H1 (cell line): ENCODE data around the gene EPX. TPM values are rescaled to one million over a fixed set of nuclear protein-coding genes. Genes with fewer than 3 reads are reported as not detected.

Experiments used
- CTCF ChIA-PET: fragments of 300-600 bp; sonication (Branson Sonifier 250); formaldehyde crosslinking; loops from one replicate; lab custom pipeline; 2021; ENCODE audit not compliant: partially characterized antibody; lab: Charles Lee
- POLR2A ChIA-PET: fragments of 300-600 bp; sonication (Branson Sonifier 250); formaldehyde crosslinking; loops from one replicate; lab custom pipeline; 2021; ENCODE audit warnings: inconsistent platforms; ENCODE audit not compliant: partially characterized antibody; lab: Charles Lee
- DNase-seq, 2 experiments: peaks; one replicate each; pipeline versions ENCODE4 v3.0.0 to v3.0.0-alpha.2; 2010 to 2022; ENCODE audit warnings: low spot score in 2 of 2, low read depth in 1 of 2, mixed read lengths in 1 of 2
- FAIRE-seq: peaks from 2 replicates; lab custom pipeline; 2011; peaks lifted over from hg19 to GRCh38; lab: Jason Lieb, UNC
- H2AFZ ChIP-seq: 2 replicates; pipeline ENCODE4 v1.8.1; 2012; ENCODE audit warnings: low read length, inconsistent platforms
- H2AK5ac ChIP-seq: 2 replicates; pipeline ENCODE4 v1.6.1; 2013; ENCODE audit warnings: low read depth, low read length
- H2BK120ac ChIP-seq: replicated peaks from 2 replicates; pipeline ENCODE3; 2013; ENCODE audit warnings: low read depth, low read length, inconsistent platforms
- H2BK12ac ChIP-seq: 2 replicates; pipeline ENCODE4 v1.6.1; 2013; ENCODE audit warnings: low read depth, low read length
- H2BK15ac ChIP-seq: 2 replicates; pipeline ENCODE4 v1.6.1; 2013; ENCODE audit warnings: low read length
- H2BK20ac ChIP-seq: 2 replicates; pipeline ENCODE4 v1.6.1; 2013; ENCODE audit warnings: low read length
- H2BK5ac ChIP-seq: 2 replicates; pipeline ENCODE4 v1.6.1; 2013; ENCODE audit warnings: low read depth, low read length
- H3K14ac ChIP-seq: 2 replicates; pipeline ENCODE4 v1.6.1; 2013; ENCODE audit warnings: inconsistent platforms; ENCODE audit not compliant: insufficient read length
- H3K18ac ChIP-seq: 2 replicates; pipeline ENCODE4 v1.6.1; 2013; ENCODE audit warnings: low read length; ENCODE audit errors: extremely low read depth
- H3K23ac ChIP-seq: 2 replicates; pipeline ENCODE4 v1.6.1; 2013; ENCODE audit warnings: inconsistent platforms; ENCODE audit not compliant: insufficient read length
- H3K23me2 ChIP-seq: 2 replicates; pipeline ENCODE4 v1.6.1; 2013; ENCODE audit warnings: low read depth, low read length
- H3K27ac ChIP-seq: 2 replicates; pipeline ENCODE4 v1.6.1; 2011; ENCODE audit warnings: low read depth, low read length, inconsistent platforms
- H3K27me3 ChIP-seq, 4 experiments: replicated peaks in 1 of 4; 1 replicate in 1 of 4; 2 replicates in 3 of 4; pipeline versions ENCODE4 v1.6.1 to v1.8.1; 2011 to 2013; ENCODE audit warnings: low read length in 3 of 4, mild to moderate bottlenecking in 3 of 4, inconsistent platforms in 2 of 4, mixed read lengths in 2 of 4, moderate library complexity in 1 of 4; ENCODE audit not compliant: control insufficient read depth in 3 of 4, insufficient read depth in 3 of 4; ENCODE audit errors: extremely low read depth in 1 of 4
- H3K36me3 ChIP-seq, 4 experiments: 2 replicates each; pipeline versions ENCODE4 v1.6.1 to v1.8.1; 2011 to 2013; ENCODE audit warnings: mild to moderate bottlenecking in 4 of 4, low read length in 3 of 4, moderate library complexity in 2 of 4, control low read depth in 1 of 4, inconsistent platforms in 1 of 4; ENCODE audit not compliant: insufficient read depth in 4 of 4, control insufficient read depth in 2 of 4
- H3K4ac ChIP-seq: replicated peaks from 2 replicates; pipeline ENCODE3; 2013; ENCODE audit warnings: low read length, low read depth, mixed read lengths, inconsistent platforms; ENCODE audit not compliant: insufficient read length
- H3K4me1 ChIP-seq, 4 experiments: replicated peaks in 1 of 4; 1 replicate in 1 of 4; 2 replicates in 3 of 4; pipeline versions ENCODE4 v1.6.1 to v1.8.1; 2011 to 2013; ENCODE audit warnings: low read length in 3 of 4, inconsistent platforms in 2 of 4, mixed read lengths in 1 of 4; ENCODE audit not compliant: insufficient read depth in 4 of 4, control insufficient read depth in 3 of 4
- H3K4me2 ChIP-seq, 2 experiments: 2 replicates each; pipeline versions ENCODE4 v1.6.1 to v1.8.1; 2011 to 2013; ENCODE audit warnings: low read depth in 2 of 2, low read length in 2 of 2, control low read depth in 1 of 2, inconsistent platforms in 1 of 2, mild to moderate bottlenecking in 1 of 2; ENCODE audit not compliant: insufficient read depth in 1 of 2
- H3K4me3 ChIP-seq, 4 experiments: fragments of 200-600, 300-600 bp in 1 of 4; sonication (generic), shearing (Covaris generic), sonication (Bioruptor Twin) in 1 of 4; 2 replicates each; pipeline versions ENCODE4 v1.5.1 to v1.8.1; 2011 to 2016; ENCODE audit warnings: low read length in 4 of 4, low read depth in 3 of 4, control low read depth in 2 of 4, inconsistent platforms in 2 of 4, mild to moderate bottlenecking in 2 of 4, mixed read lengths in 1 of 4, moderate library complexity in 1 of 4; ENCODE audit not compliant: insufficient read depth in 2 of 4; ENCODE audit errors: extremely low read depth in 1 of 4
- H3K56ac ChIP-seq: replicated peaks from 2 replicates; pipeline ENCODE3; 2013; ENCODE audit warnings: low read depth, mild to moderate bottlenecking, mixed read lengths, low read length, inconsistent platforms; ENCODE audit not compliant: insufficient read length
- H3K79me1 ChIP-seq: 2 replicates; pipeline ENCODE4 v1.6.1; 2013; ENCODE audit warnings: low read depth, low read length, control low read depth
- H3K79me2 ChIP-seq, 2 experiments: 2 replicates each; pipeline versions ENCODE4 v1.6.1 to v1.8.1; 2012 to 2013; ENCODE audit warnings: low read length in 2 of 2, mild to moderate bottlenecking in 2 of 2, inconsistent platforms in 1 of 2; ENCODE audit not compliant: insufficient read depth in 2 of 2, control insufficient read depth in 1 of 2
- H3K9ac ChIP-seq, 4 experiments: replicated peaks in 1 of 4; 1 replicate in 1 of 4; 2 replicates in 3 of 4; pipeline versions ENCODE4 v1.6.1 to v1.8.1; 2011 to 2013; ENCODE audit warnings: low read depth in 3 of 4, low read length in 3 of 4, control low read depth in 2 of 4, mild to moderate bottlenecking in 2 of 4, moderate library complexity in 2 of 4, inconsistent platforms in 1 of 4; ENCODE audit errors: extremely low read depth in 1 of 4
- H3K9me3 ChIP-seq, 2 experiments: 2 replicates each; pipeline versions ENCODE4 v1.6.1 to v1.8.1; 2012 to 2013; ENCODE audit warnings: mild to moderate bottlenecking in 2 of 2, moderate library complexity in 2 of 2, control low read depth in 1 of 2, inconsistent platforms in 1 of 2, low read depth in 1 of 2, low read length in 1 of 2, mixed read lengths in 1 of 2; ENCODE audit not compliant: insufficient read depth in 2 of 2
- H4K20me1 ChIP-seq, 2 experiments: replicated peaks in 1 of 2; 2 replicates each; pipeline versions ENCODE3 to v1.8.1; 2011 to 2013; ENCODE audit warnings: inconsistent platforms in 2 of 2, low read length in 2 of 2, mild to moderate bottlenecking in 1 of 2; ENCODE audit not compliant: insufficient read depth in 2 of 2, control insufficient read depth in 1 of 2
- H4K5ac ChIP-seq: 2 replicates; pipeline ENCODE4 v1.6.1; 2013; ENCODE audit warnings: low read length, low read depth, mixed read lengths, inconsistent platforms; ENCODE audit not compliant: insufficient read length
- H4K8ac ChIP-seq: 2 replicates; pipeline ENCODE4 v1.8.0; 2013; ENCODE audit warnings: mild to moderate bottlenecking, moderate library complexity, low read length, inconsistent platforms; ENCODE audit not compliant: insufficient read depth; ENCODE audit errors: extremely low read depth
- H4K91ac ChIP-seq: replicated peaks from 2 replicates; pipeline ENCODE3; 2013; ENCODE audit warnings: low read length, mixed read lengths, inconsistent platforms; ENCODE audit not compliant: insufficient read length
- POLR2AphosphoS5 ChIP-seq: IDR thresholded peaks from 2 replicates; pipeline ENCODE4 v1.6.1; 2011; ENCODE audit warnings: low read depth, low read length
- SUZ12 ChIP-seq: fragments of 200-600 bp; sonication (generic); IDR thresholded peaks from 2 replicates; pipeline ENCODE4 v1.6.1; 2012; ENCODE audit warnings: mild to moderate bottlenecking, inconsistent platforms, low read length, moderate library complexity, mixed read lengths
- WGBS, 2 experiments: shearing (Covaris generic) in 1 of 2; methylation state at CpG; one replicate each; pipeline versions ENCODE4 v1.1.6 to v1.1.7; 2013 to 2015; ENCODE audit warnings: low lambda C conversion rate in 2 of 2, mixed read lengths in 2 of 2, inconsistent platforms in 1 of 2, low coverage in 1 of 2, missing lambda C conversion rate in 1 of 2; ENCODE audit not compliant: insufficient replicate concordance in 2 of 2, insufficient coverage in 1 of 2, insufficient read length in 1 of 2; ENCODE audit errors: extremely low coverage in 1 of 2, missing lambda C conversion rate in 1 of 2; 5-methylcytosine and 5-hydroxymethylcytosine counted together
- polyA plus RNA-seq, 7 experiments: library from polyadenylated mRNA; depleted of rRNA in 3 of 7; stranded (reverse) in 5 of 7; unstranded in 2 of 7; fragments of >200 nt in 5 of 7; fragments of 200-250 nt in 2 of 7; gene quantifications; 1 replicate in 5 of 7; 2 replicates in 1 of 7; 4 replicates in 1 of 7; pipeline versions ENCODE4 v1.2.1 to v1.2.3, GENCODE V29; 2011 to 2013; ENCODE audit warnings: missing spikeins in 2 of 7, mixed read lengths in 2 of 7
- total RNA-seq: library from RNA; stranded (reverse); fragmentation: NEBNext Ultra II Directional; extraction: Animal tissue kit (Norgen Biotek cat#: 25700); gene quantifications from 2 replicates; pipeline ENCODE4 v1.2.1, GENCODE V29; 2021

EPX gene
- total and polyA plus RNA-seq, 2 of the 8 experiments (the other 6 are each of a cell fraction or from before 2014, with no cell fraction given) = not detected

GRCh38 chr17:58244963-58245362 is 52.4 kb downstream of the EPX start:
- H3K4ac ChIP-seq = no peak overlapping the region
- no peak overlapping the region for H2BK12ac ChIP-seq
- H2BK120ac ChIP-seq = no peak overlapping the region
- no peak overlapping the region for H3K9ac ChIP-seq
- H2BK5ac ChIP-seq = no peak overlapping the region
- H3K36me3 ChIP-seq = no peaks in the 10 kb centered on the region
- H3K4me3 ChIP-seq = no peak overlapping the region
- H3K79me2 ChIP-seq = no peaks in the 10 kb centered on the region
- FAIRE-seq = no peak
- no peaks in the 10 kb centered on the region for H3K79me1 ChIP-seq
- H4K20me1 ChIP-seq = no peaks in the 10 kb centered on the region
- H2BK15ac ChIP-seq = 0 out of 2 replicates have a peak overlapping the region, but pooled peaks have one; percentile 14
- H3K4me1 ChIP-seq = peaks cover 0 to 10% (median 2%) of the 10 kb centered on the region in 4 experiments; a peak in 5 of 7 replicates
- CTCF ChIA-PET = interaction anchor here (0.8 to 1.2 kb wide), 4 partner anchors 10 to 49 kb away, joined by 3 to 5 read pairs (median 4); no protein-coding TSS in a partner anchor
- no peak overlapping the region for H3K56ac ChIP-seq
- no peak overlapping the region for H4K5ac ChIP-seq
- no peak overlapping the region for H3K18ac ChIP-seq
- H2AK5ac ChIP-seq = no peak overlapping the region
- no peak overlapping the region for H3K14ac ChIP-seq
- H2BK20ac ChIP-seq = no peak overlapping the region
- H3K27ac ChIP-seq = no peak overlapping the region
- peaks cover 5% of the 10 kb centered on the region; the same call in 1 of the 2 replicates for H3K23me2 ChIP-seq
- TF ChIP-seq SUZ12 (no peak), POLR2AphosphoS5 (no peak)
- TF ChIP-seq, all 59 proteins: peak for 0
- 81% methylated on average over 5 of the region's 6 CpGs; no CpG with 5 or more reads in 1 of the 2 experiments for WGBS, 2 experiments
- Histone ChIP-seq H3K23ac (no peak overlapping the region), H2AFZ (no peak overlapping the region), H3K27me3 (peaks cover 19 to 34% (median 33%) of the 10 kb centered on the region in 4 experiments), H4K8ac (no peak overlapping the region), H4K91ac (no peak overlapping the region), H3K9me3 (peaks cover 2% of the 10 kb centered on the region in 2 experiments; a peak in 3 of 4 replicates), H3K4me2 (no peak overlapping the region)
- no peak for DNase-seq
- POLR2A ChIA-PET = no interaction called here
